ENCODE results near the gene ACY1. TPM values are rescaled to one million over a fixed set of nuclear protein-coding genes. Genes with fewer than 3 reads are reported as not detected.

The ACY1 gene
- total RNA-seq, 1 experiment from 2014 or later = 103 TPM

DNA sequence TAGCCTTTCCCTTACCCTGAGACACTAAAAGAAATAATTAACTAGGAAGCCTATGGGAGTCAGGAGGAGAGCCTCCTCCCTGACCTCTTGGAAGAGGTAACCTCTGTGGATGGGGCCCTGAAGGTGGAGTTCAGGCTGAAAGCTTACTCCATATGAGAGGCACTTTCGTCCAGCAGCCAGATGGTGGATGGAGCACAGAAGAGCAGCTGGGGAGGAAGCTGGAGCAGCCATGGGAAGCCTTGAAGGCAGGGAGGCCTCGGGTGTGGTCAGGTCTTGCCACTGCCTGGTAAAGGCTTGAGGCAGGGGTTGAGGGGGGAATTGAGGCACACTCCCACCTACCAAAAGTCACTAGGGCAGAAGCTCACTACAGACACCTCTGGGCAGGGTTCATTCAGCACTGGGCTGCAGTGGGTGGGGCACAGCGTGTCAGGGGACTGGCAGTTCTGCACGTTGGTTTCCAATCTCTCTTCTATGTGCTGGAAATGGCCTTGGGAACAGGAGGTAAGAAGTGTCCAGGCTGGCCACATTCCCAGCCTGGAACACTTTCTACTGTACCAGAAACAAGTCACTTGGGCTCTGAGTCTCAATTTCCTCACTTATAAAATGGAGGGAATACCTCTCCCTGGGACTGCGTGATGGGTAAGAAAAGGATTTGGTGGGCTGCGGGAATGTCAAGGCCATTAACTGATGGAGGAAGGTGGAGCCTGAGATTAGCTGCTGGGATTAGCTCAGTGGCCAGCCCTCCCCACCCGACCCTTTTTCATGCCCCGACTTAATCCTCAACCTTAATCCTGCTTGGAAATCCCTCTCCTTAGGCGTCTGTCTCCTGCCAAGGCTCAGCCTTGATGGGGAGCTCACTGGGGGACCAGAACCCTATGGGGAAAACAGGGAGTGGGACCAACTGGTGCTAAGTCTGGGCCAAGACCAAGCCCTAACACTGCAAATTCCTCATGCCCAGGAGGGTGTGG is 21.4 kb upstream of the ACY1 start:
- peak; percentile 75 for DNase-seq (ENCODE audit: low spot score)
- in situ Hi-C loops (cut with HindIII; ENCODE audit: low sequenced_read_pairs) = no loop called here

DNA sequence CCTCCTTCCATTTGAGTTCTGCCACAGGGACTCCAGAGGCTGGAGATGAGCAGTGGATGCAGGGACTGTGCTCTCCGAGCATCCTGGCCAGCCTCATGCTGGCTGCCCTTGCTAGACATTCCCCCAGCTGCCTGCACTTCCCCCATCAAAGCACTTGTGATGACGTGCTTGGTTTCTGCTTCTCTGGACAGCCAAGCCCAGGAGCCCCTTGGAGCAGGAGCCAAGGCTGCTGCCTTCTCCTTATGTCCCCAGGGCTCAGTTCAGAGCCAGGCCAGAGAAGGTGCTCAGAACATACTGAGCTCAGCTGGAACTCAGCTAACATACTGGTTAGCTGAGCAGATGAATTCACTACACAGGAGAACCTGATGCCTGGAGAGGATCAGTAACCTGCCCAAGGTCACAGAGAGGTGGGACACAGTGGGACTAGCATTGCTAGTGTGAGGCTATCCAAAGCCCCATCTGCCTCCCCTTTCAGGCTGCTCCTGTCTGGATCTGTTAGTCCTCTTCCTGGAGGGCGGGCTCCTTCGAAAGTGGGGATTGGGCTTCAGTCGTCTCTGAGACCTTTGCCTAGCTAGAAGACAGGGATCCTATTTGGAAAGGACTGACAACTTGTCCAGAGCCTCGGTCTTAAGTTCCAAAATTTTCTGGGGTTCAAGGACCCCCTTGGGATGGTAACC is 20.3 kb upstream of the ACY1 start:
- peak; percentile 54 for DNase-seq (ENCODE audit: low spot score)
- in situ Hi-C loops (cut with HindIII; ENCODE audit: low sequenced_read_pairs) = no loop called here

DNA sequence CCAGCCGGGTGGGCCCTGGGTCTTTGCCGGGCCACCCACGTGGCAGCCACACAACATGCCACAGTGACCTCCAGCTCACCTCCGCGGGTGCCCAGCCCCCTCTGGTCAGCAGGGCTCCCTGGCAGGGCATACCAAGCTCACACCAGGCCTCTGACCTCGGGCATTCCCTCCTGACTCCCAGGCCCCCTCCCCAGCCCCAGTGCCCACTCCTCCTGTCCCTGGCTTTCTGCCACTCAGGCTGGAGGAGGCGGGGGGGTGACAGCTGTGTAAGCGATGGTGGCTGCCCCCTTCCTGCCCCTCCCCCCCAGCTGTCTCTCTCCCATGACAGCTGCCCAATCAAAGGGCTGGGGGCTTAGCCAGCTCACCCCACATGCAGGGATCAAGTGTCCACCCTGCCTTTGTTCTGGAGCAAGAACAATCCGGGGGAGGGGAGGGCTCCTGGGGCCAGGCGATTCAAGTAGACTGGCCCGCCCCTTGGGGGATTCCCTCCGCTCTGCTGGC is 19.3 kb upstream of the ACY1 start:
- no peak for DNase-seq (ENCODE audit: low spot score)
- in situ Hi-C loops (cut with HindIII; ENCODE audit: low sequenced_read_pairs) = no loop called here

DNA sequence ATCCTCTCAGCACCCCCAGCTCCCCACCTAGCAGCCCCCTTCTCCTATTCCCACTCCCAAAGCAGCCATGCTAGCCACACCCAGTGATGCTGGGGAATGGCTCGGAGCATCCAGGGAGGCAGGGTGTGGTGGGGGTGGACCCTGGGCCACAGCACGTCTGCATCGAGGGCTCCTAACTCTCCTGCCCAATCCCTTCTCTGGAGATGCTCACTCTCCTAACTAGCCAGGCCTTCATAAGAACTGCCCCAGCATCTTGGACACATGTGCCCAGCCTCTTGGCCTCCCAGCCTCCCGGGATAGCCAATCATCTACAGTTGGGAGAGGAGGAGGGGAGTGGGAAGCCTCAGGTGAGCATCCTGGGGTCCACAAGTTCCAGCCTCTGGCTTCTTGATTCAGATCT is 18.8 kb upstream of the ACY1 start:
- in situ Hi-C loops (cut with HindIII; ENCODE audit: low sequenced_read_pairs) = no loop called here
- DNase-seq (ENCODE audit: low spot score) = no peak

DNA sequence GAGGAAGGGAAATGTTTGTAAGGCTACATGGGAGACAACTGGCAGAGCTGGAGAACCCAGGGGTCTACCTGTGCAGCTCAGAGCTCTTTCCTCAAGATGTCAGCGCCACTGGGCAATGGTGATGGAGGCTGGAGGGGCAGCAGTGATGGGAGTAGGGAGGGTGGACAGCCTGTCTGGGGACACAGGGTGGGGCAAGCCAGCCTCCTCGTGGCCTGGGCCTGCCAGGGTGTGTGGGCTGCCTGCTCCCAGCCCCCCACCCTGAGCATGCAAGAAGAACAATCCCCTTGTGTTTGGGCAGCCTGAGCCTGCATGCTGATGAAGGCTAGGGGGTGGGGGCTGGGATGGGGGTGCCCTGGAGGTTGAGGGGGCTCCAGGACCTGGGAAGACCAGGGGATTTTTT is 17.3 kb upstream of the ACY1 start:
- peak; percentile 12 for DNase-seq (ENCODE audit: low spot score)
- in situ Hi-C loops (cut with HindIII; ENCODE audit: low sequenced_read_pairs) = no loop called here

DNA sequence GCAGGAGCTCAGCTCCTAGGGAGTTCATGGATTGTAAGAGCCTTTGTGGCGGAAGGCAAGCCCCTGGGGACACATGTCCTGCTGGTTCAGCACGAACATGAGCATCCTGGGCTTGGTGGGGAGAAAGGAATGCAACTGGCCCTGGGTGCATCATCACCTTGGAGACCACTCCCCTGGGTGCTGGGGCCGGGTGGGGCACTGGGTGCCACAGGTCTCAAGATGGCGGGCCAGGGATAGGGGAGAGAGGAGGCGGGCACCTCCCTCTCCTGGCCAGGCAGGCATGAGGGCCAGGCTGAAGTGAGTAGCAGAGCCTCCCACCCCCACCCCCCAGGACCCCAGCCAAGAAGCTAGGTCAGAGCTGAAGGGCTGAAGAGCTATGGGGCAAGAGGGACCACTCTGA is 16.8 kb upstream of the ACY1 start:
- no peak for DNase-seq (ENCODE audit: low spot score)
- in situ Hi-C loops (cut with HindIII; ENCODE audit: low sequenced_read_pairs) = no loop called here

DNA sequence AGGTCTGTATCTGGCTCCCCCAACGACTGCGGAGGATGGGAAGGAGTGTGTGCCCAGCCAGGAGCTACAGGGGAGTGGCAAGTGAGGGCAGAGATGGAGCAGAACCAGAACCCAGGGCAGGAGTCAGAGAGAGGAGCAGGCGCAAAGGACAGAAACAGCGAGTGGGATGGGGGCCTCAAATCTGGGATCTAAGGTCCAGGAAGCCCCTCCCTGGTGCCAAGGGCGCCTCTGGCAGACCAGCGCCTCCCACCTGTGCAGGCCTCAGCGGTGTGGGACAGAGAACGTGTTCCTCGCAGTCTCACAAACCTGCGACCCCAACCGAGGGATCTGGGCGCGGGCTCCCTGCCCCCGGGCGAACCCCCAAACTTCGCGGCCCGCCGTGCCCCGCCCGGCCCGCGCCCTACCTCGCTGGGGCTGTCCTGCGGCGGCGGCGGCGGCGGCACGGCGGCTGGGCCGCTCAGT is 16.4 kb upstream of the ACY1 start:
- in situ Hi-C loops (cut with HindIII; ENCODE audit: low sequenced_read_pairs) = no loop called here
- peak; percentile 37 for DNase-seq (ENCODE audit: low spot score)

DNA sequence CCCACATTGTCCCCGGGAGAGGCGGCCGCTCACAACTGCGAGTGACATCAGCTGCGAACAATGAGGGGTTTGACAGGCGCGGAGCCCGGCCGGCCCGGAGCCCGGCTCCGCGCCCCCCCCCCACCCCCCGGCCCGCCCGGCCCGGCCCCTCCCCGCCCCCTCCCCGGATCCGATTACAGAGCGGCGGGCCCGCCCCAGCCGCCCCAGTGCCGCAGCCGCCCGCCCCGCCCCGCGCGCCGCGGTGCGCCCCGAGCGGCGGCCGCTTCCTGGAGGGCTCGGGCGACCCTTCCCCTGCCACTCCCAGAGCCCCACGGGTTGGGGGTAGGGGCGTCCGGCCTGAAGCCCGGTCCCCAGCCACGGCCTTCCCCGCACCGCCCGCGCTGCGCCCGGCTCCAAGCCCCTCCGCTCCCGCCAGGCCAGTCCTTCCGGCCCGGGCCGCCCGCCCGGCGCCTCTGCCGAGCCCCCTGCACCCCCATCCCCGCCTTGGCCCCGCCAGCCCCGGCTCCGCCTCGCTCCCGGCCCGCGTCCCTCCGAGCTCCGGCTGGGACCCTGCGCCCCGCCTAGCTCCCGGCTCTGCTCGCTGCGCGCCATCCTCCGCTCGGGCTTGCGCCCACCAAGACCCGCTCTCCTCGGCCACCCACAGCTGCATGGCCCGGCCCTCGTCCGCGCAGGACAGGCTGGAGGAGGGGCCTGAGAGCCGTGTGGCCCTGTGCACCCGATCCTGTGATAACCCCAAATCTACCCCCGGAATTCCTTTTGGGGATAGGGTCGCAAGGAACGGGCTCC is 15.8 kb upstream of the ACY1 start, which contains the start of gene PCBP4:
PCBP4 (minus strand) TSS at position 71 of the 786 bp plus-strand sequence. CDS start 6,214 bp downstream, outside the sequence.
- DNase-seq (ENCODE audit: low spot score) = peak; percentile 47
- in situ Hi-C loops (cut with HindIII; ENCODE audit: low sequenced_read_pairs) = no loop called here

DNA sequence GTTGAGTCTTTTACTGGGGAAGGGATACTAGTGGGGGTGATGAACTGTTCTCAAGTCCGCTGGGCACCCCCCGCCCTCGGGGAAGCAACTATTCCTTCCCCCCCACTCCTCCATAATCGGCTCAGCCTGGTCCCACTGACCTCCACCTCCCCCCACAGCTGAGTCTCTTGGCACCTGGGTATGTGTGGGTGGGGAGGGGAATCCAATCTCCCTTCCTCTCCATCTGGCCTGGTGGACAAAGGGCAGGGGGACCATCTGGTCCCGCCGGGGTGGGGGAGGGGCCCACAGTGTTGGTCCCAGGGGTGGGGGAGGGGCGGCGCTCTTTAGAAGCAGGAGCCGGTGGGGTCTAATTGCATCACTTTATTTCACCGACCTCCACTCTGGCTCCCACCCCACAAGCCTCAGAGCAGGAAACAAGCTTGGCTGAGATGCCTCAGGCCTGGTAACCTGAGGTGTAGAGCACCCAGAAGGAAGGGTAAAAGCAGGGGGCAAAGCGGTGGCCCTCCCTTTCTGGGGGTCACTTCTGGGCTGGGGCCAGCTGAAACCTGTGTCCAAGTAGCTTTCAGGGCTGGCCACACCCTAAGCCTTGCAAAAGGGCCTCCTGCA is 15.1 kb upstream of the ACY1 start:
- in situ Hi-C loops (cut with HindIII; ENCODE audit: low sequenced_read_pairs) = no loop called here

DNA sequence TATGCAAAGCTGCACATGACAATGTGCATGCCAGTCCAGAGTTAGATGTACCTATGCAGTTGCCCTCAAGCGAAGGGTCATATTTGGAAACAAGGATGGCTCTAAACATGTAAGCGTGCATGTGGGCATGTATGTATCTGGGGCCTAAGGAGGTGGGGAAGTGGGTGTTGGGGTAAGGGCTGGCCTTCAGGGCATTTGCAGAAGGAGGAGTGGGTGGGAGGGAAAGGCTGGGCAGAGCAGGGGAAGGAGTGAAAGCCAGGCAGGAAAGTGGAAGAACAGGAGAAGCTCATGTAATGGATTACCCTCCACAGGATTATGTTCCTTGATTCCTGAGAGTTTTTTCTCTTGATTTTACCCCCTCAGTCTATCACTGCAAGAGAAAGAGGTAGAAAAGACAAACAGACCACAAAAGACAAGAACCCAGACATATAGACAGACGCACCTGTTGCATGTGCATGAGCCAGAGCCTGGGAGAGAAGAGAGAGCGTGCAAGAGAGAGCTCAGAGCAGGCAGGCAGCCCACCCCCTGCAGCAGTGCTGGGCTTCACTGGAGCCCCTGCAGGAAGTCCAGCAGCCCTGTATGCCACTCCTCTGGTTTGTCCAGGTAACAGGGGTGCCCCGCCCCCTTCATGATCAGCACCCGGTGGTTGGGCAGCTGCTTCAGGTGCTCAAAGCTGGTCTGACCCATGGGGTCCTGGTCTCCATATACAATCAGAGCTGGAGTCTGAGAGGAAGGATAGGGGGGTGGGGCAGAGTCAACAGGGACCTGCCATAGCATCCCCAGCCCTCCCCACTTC is 14.3 kb upstream of the ACY1 start:
- in situ Hi-C loops (cut with HindIII; ENCODE audit: low sequenced_read_pairs) = no loop called here
- peak; percentile 20 for DNase-seq (ENCODE audit: low spot score)

More for the DNA sequence above, 15.1 kb upstream of the ACY1 start:
- DNase-seq (ENCODE audit: low spot score) = peak; percentile 80

DNA sequence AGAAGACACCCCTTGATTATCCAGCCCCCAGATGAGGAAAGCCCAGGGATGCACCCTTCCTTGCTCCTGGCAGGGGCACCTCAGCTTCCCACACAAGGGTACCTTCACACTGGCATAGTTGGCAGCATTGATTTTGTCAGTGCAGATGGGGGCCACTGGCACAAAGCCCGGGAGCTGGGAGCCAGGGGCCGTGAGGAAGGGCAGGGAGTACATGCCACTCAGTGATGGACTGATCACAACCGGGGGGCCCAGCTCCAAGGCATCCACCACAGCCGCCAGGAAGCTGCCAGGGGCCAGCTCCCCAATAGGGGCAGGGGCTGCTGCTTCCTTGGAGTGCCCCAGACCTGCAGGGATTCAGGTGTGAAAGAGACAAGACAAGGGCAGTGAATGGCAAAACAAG is 13.5 kb upstream of the ACY1 start:
- DNase-seq (ENCODE audit: low spot score) = peak; percentile 20
- in situ Hi-C loops (cut with HindIII; ENCODE audit: low sequenced_read_pairs) = no loop called here

DNA sequence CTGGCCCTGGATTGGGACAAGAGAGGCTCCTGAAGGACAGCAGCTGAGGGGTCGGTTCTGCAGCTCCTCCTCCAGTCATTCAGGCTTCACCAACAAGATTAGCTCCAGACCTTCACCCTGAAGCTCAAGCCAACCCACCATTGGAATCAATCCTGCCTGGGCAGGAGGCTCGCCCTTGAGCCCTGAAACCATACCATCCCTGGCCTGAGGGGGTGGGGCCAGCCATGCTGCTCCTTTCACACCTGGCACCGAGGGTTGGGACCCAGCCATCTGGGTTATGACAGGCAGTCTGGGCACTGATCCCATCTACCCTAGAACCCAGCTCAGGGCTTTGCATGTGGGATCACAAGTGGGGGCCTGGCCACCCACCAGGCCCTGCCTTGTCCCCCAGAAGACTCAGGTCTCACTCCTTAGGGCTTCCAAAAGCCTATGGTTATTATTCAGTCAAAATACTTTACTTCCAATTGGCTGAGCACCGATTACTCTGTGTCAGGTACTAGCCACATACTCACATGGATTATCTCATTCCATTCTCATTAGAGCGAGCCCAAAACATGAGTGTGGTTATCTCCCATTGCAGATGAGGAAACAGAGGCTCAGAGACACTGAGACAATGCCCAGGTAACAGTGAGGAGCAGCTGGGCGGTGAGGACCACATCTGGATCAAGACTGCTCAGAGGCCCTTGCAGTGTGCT is 12.6 kb upstream of the ACY1 start:
- in situ Hi-C loops (cut with HindIII; ENCODE audit: low sequenced_read_pairs) = no loop called here
- DNase-seq (ENCODE audit: low spot score) = peak; percentile 83

DNA sequence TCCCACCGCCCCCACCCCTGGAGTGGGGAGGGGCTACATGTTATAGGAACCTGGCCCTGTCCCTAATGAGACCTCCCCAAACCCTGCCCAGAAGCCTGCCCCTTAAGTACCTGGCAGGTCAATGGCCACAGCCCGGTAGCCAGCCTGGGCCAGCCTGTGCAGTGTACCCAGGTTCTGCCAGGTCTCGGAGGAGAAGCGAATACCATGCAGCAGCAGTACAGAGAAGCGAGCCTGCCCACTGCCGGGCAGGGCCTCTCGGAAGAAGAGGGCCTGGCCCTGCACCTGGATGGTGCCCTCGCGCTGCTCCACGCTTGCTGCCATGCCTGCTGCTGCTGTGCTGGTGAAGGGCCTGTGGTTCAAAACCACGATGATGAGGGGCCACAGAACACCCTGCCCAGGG is 12.0 kb upstream of the ACY1 start:
- in situ Hi-C loops (cut with HindIII; ENCODE audit: low sequenced_read_pairs) = no loop called here
- DNase-seq (ENCODE audit: low spot score) = peak; percentile 18

DNA sequence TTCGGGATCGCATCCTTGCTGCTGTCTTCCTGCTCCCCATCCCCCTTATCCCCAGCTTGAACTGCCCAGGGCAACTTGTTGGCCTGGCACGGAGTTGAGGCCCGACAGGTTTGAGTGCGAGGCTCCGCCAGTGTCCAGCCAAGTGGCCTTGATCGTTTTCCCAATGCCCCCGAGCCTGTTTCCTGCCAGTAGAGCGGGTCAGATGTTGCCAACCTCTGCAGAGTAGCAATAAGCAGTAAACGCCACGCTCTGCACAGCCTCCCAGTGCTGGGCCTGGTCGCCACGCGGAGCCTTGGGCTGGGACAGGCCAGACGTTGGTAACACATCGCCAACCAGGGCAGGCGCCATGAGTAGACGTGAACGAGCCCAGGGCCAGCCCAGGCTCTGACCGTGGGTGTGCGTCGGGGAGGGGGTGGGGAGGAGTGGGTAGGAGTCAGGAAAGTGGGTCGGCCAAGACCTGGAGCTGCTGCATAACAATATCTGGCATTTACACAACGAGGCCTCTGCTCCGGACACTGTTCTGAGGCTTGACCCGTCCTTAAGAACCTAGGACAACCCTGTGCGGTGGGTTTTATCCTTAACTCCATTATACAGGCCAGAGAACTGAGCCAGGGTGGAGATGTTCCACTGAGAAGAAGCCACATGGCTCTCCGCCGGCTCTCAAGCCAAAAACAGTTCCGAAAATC is 8.9 kb upstream of the ACY1 start:
- in situ Hi-C loops (cut with HindIII; ENCODE audit: low sequenced_read_pairs) = no loop called here
- no peak for DNase-seq (ENCODE audit: low spot score)

DNA sequence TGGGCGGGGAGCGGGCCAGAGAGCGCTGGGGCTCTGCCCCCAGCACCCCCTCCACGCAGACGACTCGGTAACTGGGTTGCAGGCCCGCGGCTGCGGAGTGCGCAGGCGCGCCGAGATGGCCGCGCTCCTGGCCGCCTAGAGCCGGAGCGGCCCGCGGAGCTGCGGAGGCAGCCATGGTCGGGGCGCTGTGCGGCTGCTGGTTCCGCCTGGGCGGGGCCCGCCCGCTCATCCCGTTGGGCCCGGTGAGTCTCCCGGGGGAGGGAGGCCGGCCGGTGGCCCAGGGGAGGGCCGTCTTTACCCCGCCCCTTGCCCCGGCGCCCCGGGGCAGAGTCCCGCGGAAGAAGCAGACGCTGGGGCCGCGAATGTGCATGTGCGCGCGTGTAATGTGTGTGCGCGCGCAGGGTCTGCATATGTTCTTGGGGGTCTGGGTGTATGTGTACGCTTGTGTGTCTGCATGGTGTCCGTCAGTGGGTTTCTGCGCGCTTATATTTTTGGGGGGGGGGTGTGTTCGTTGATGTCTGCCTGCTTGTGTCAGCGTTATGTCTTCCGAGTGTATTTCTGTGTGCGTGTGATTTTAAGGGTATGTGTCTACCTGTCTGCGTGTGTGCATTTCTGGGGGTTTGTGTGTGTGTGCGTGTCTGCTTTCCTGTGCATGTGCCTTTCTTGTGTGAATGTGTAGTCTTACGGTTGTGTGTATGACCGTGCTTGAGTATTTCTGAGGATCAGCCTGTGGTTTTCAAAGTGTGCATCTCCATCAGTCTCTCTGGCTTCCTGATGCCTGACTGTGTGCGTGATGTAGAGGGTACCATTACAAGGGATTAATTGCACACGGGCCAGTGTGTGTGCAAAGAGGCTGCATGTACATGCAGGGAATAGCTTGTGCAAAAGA is 8.1 kb upstream of the ACY1 start, which contains the start of gene ABHD14A:
ABHD14A (plus strand) TSS at position 102 of the 889 bp plus-strand sequence; CDS start at position 174, 72 bp downstream.
- in situ Hi-C loops (cut with HindIII; ENCODE audit: low sequenced_read_pairs) = no loop called here
- DNase-seq (ENCODE audit: low spot score) = peak; percentile 83

All from G401 (cell line).